ENCODE results near the gene PIP4P1. TPM values are rescaled to one million over a fixed set of nuclear protein-coding genes. Genes with fewer than 3 reads are reported as not detected.

PIP4P1 gene
- total and polyA plus RNA-seq, 9 of the 15 experiments (the other 6 are each of a cell fraction or from before 2014, with no cell fraction given) = 5.3 to 20.9 (median 10.7) TPM

DNA sequence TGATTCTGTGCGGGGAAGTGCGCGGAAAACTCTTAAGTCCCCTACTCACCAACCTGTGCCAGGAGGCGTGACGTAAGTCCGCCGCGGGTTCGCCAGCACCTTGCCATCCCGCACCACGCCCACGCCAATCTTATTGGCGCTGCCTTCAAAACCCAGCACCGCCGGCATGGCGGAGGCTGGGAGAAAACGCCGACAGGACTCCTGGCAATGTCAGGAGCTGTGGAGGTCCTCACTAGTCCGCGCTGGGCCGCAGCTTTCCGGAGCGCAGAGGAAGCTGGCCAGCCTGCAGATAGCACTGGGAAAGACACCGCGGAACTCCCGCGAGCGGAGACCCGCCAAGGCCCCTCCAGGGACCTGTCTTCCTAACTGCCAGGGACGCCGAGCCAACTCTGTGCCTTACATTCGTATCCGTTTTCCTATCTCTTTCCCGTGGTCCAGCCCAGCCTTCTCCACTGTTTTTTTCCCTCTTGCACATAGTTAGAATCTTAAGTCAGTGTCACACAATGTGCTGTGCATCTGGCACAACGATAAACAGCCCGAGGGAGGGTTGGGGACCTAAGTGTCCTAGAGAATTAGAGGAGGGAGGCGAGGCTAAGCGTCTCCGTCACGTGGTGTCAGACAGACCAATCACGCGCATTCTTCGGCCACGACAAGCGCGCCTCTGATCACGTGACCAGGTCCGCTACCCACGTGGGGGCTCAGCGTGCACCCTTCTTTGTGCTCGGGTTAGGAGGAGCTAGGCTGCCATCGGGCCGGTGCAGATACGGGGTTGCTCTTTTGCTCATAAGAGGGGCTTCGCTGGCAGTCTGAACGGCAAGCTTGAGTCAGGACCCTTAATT is 6.5 kb downstream of the PIP4P1 start, which contains the start of the genes APEX1 and OSGEP (continued):
- TF ChIP-seq, protein P1, sequence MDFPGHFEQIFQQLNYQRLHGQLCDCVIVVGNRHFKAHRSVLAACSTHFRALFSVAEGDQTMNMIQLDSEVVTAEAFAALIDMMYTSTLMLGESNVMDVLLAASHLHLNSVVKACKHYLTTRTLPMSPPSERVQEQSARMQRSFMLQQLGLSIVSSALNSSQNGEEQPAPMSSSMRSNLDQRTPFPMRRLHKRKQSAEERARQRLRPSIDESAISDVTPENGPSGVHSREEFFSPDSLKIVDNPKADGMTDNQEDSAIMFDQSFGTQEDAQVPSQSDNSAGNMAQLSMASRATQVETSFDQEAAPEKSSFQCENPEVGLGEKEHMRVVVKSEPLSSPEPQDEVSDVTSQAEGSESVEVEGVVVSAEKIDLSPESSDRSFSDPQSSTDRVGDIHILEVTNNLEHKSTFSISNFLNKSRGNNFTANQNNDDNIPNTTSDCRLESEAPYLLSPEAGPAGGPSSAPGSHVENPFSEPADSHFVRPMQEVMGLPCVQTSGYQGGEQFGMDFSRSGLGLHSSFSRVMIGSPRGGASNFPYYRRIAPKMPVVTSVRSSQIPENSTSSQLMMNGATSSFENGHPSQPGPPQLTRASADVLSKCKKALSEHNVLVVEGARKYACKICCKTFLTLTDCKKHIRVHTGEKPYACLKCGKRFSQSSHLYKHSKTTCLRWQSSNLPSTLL (IDR thresholded peaks at IDR 0.05) = no peak
- TF ChIP-seq ZNF133 (CRISPR knock-in tag; IDR thresholded peaks at IDR 0.05) (no peak), HIVEP1 (CRISPR knock-in tag; IDR thresholded peaks at IDR 0.05) (0 out of 2 replicates have a peak, but pooled peaks have one; percentile 61), ATF1 (CRISPR knock-in tag; IDR thresholded peaks at IDR 0.05) (no peak), ATF1 (tag; IDR thresholded peaks at IDR 0.05) (peak; percentile 93), GATA2 (CRISPR knock-in tag; IDR thresholded peaks at IDR 0.05) (no peak), ZFP1 (CRISPR knock-in tag; IDR thresholded peaks at IDR 0.05) (no peak), PHF21A (IDR thresholded peaks at IDR 0.05; ENCODE audit: borderline replicate concordance, low read depth) (no peak), RNF2 (IDR thresholded peaks at IDR 0.05) (peak; percentile 50; the same call in 1 of the 2 replicates), SRSF3 (IDR thresholded peaks at IDR 0.05; ENCODE audit: insufficient read depth, low read length) (no peak), ZC3H11A (IDR thresholded peaks at IDR 0.05; ENCODE audit: low read depth, low read length) (no peak), GABPA (tag; conservative IDR thresholded peaks at IDR 0.05; ENCODE audit: low read depth) (peak; percentile 53; the same call in 1 of the 2 replicates), ZNF175 (CRISPR knock-in tag; IDR thresholded peaks at IDR 0.05; ENCODE audit: low read depth) (peak; percentile 59; the same call in 1 of the 2 replicates), ZFPM2 (CRISPR knock-in tag; IDR thresholded peaks at IDR 0.05) (no peak), PML (IDR thresholded peaks at IDR 0.05; ENCODE audit: low read length) (peak; percentile 48; the same call in 1 of the 2 replicates), POLR2B (IDR thresholded peaks at IDR 0.05; ENCODE audit: low read depth, partially characterized antibody) (peak; percentile 80), ZNF146 (CRISPR knock-in tag; IDR thresholded peaks at IDR 0.05; ENCODE audit: unreplicated experiment) (no peak), HOXB6 (CRISPR knock-in tag; IDR thresholded peaks at IDR 0.05; ENCODE audit: borderline replicate concordance) (no peak)
- TF ChIP-seq, protein P2, sequence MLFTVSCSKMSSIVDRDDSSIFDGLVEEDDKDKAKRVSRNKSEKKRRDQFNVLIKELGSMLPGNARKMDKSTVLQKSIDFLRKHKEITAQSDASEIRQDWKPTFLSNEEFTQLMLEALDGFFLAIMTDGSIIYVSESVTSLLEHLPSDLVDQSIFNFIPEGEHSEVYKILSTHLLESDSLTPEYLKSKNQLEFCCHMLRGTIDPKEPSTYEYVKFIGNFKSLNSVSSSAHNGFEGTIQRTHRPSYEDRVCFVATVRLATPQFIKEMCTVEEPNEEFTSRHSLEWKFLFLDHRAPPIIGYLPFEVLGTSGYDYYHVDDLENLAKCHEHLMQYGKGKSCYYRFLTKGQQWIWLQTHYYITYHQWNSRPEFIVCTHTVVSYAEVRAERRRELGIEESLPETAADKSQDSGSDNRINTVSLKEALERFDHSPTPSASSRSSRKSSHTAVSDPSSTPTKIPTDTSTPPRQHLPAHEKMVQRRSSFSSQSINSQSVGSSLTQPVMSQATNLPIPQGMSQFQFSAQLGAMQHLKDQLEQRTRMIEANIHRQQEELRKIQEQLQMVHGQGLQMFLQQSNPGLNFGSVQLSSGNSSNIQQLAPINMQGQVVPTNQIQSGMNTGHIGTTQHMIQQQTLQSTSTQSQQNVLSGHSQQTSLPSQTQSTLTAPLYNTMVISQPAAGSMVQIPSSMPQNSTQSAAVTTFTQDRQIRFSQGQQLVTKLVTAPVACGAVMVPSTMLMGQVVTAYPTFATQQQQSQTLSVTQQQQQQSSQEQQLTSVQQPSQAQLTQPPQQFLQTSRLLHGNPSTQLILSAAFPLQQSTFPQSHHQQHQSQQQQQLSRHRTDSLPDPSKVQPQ (CRISPR knock-in tag; IDR thresholded peaks at IDR 0.05; ENCODE audit: borderline replicate concordance) = peak; percentile 81; the same call in 1 of the 2 replicates
- TF ChIP-seq, protein P3, sequence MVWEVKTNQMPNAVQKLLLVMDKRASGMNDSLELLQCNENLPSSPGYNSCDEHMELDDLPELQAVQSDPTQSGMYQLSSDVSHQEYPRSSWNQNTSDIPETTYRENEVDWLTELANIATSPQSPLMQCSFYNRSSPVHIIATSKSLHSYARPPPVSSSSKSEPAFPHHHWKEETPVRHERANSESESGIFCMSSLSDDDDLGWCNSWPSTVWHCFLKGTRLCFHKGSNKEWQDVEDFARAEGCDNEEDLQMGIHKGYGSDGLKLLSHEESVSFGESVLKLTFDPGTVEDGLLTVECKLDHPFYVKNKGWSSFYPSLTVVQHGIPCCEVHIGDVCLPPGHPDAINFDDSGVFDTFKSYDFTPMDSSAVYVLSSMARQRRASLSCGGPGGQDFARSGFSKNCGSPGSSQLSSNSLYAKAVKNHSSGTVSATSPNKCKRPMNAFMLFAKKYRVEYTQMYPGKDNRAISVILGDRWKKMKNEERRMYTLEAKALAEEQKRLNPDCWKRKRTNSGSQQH (CRISPR knock-in tag; IDR thresholded peaks at IDR 0.05) = no peak
- TF ChIP-seq, protein P4, sequence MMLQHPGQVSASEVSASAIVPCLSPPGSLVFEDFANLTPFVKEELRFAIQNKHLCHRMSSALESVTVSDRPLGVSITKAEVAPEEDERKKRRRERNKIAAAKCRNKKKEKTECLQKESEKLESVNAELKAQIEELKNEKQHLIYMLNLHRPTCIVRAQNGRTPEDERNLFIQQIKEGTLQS (IDR thresholded peaks at IDR 0.05) = peak; percentile 55
- TF ChIP-seq, protein P4 (CRISPR knock-in tag; conservative IDR thresholded peaks at IDR 0.05) = no peak; the same call in 1 of the 2 replicates
